Subcutaneous abdominal adipose tissue (tissue), 5 donors: ENCODE measurements around the gene PLA2G4F.

ENCODE experiments used
- H3K27ac ChIP-seq: one replicate; pipeline ENCODE4 v1.7.0; 2013; ENCODE audit warnings: low read depth, mild to moderate bottlenecking, inconsistent platforms, low read length, moderate library complexity
- H3K27me3 ChIP-seq, 5 donors: one replicate each; pipeline ENCODE4 v1.7.0; 2013; ENCODE audit warnings: low read length in 5 of 5, inconsistent platforms in 1 of 5; ENCODE audit not compliant: control insufficient read depth in 5 of 5, insufficient read depth in 4 of 5
- H3K36me3 ChIP-seq, 5 donors: one replicate each; pipeline ENCODE4 v1.7.0; 2013; ENCODE audit warnings: low read length in 5 of 5; ENCODE audit not compliant: control insufficient read depth in 5 of 5, insufficient read depth in 5 of 5
- H3K4me1 ChIP-seq, 5 donors: one replicate each; pipeline ENCODE4 v1.7.0; 2013; ENCODE audit warnings: low read length in 5 of 5, mild to moderate bottlenecking in 3 of 5, moderate library complexity in 1 of 5; ENCODE audit not compliant: control insufficient read depth in 5 of 5, insufficient read depth in 5 of 5
- H3K4me3 ChIP-seq, 5 donors: one replicate each; pipeline ENCODE4 v1.7.0; 2013; ENCODE audit warnings: low read length in 5 of 5, low read depth in 1 of 5
- H3K9ac ChIP-seq, 5 donors: one replicate each; pipeline ENCODE4 v1.7.0; 2013; ENCODE audit warnings: low read length in 5 of 5, mild to moderate bottlenecking in 4 of 5, moderate library complexity in 3 of 5
- H3K9me3 ChIP-seq, 5 donors: one replicate each; pipeline ENCODE4 v1.7.0; 2013; ENCODE audit warnings: low read length in 5 of 5; ENCODE audit not compliant: control insufficient read depth in 5 of 5
- donor health status: healthy.
- donor health status: healthy.
- donor health status: healthy.
- donor health status: healthy.
- donor health status: healthy.

PLA2G4F gene

GRCh38 chr15:42134617-42135245 lies 21.7 kb downstream of the PLA2G4F start:
- Histone ChIP-seq H3K36me3 (no peaks in the 10 kb centered on the region), H3K9ac (no peak overlapping the region), H3K27ac (no peak overlapping the region), H3K4me3 (no peak overlapping the region), H3K4me1 (no peaks in the 10 kb centered on the region), H3K9me3 (peaks cover 0 to 3% (median 0%) of the 10 kb centered on the region in 5 donors), H3K27me3 (peaks cover 4 to 16% (median 6%) of the 10 kb centered on the region in 5 donors)

GRCh38 chr15:42133886-42134502 lies 22.4 kb downstream of the PLA2G4F start:
- Histone ChIP-seq H3K27me3 (peaks cover 4 to 16% (median 6%) of the 10 kb centered on the region in 5 donors), H3K36me3 (no peaks in the 10 kb centered on the region)

GRCh38 chr15:42133356-42133755 lies 23.1 kb downstream of the PLA2G4F start:
- H3K9ac ChIP-seq, result no peak overlapping the region
- H3K27ac ChIP-seq, result no peak overlapping the region
- H3K4me1 ChIP-seq, result no peaks in the 10 kb centered on the region
- H3K27me3 ChIP-seq, result peaks cover 4 to 16% (median 6%) of the 10 kb centered on the region in 5 donors
- no peaks in the 10 kb centered on the region for H3K36me3 ChIP-seq
- H3K4me3 ChIP-seq, result no peak overlapping the region
- no peaks in the 10 kb centered on the region for H3K9me3 ChIP-seq

More at GRCh38 chr15:42133886-42134502, 22.4 kb downstream of the PLA2G4F start:
- peaks cover 0 to under 1% (median 0%) of the 10 kb centered on the region in 5 donors for H3K9me3 ChIP-seq
- H3K4me1 ChIP-seq, result no peaks in the 10 kb centered on the region
- no peak overlapping the region for H3K4me3 ChIP-seq
- no peak overlapping the region for H3K27ac ChIP-seq
- no peak overlapping the region for H3K9ac ChIP-seq

GRCh38 chr15:42131826-42132806 lies 24.3 kb downstream of the PLA2G4F start:
- no peaks in the 10 kb centered on the region for H3K9me3 ChIP-seq
- H3K4me3 ChIP-seq, result no peak overlapping the region
- no peak overlapping the region for H3K27ac ChIP-seq
- H3K36me3 ChIP-seq, result no peaks in the 10 kb centered on the region
- no peaks in the 10 kb centered on the region for H3K4me1 ChIP-seq
- H3K27me3 ChIP-seq, result peaks cover 4 to 16% (median 6%) of the 10 kb centered on the region in 5 donors
- H3K9ac ChIP-seq, result no peak overlapping the region

GRCh38 chr15:42131006-42131405 lies 25.4 kb downstream of the PLA2G4F start:
- Histone ChIP-seq H3K9ac (no peak overlapping the region), H3K4me1 (no peaks in the 10 kb centered on the region), H3K27ac (no peak overlapping the region), H3K9me3 (no peaks in the 10 kb centered on the region), H3K27me3 (peaks cover 4 to 16% (median 6%) of the 10 kb centered on the region in 5 donors), H3K4me3 (no peak overlapping the region), H3K36me3 (no peaks in the 10 kb centered on the region)

DNA sequence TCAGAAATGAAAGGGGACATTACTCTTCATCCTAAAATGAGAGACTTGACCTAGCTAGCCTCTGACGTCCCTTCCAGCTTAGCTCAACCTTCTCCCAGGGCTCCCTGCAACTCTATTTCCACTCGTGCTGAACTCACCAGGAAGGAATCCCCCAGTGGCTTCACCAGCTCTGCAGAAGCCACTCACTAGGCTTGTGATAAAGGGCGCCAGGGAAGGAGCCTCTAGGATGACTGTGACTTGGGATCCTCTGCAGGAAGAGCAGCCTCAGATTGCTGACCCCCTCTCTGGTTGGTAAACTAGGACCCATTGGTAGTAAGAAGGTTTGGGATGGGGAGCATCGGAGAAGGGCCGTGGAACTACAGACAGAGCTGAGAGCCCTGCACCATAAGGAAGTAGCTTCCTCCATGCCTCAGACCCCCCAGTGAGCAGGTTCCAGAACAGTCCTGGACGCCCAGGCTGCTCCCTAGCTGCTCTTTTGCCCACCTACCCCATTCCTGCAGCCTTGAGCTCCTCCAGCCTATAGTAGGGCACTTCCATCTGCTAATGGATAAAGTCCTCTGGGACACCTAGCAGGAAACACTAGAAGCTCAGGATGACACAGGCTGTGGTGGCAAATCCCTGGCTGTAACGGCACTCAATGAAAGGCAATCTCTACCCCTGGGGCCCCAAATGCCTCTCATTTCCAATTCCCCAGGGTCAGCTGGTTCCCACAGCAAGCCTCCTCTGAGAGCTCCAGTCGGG lies 26.0 kb downstream of the PLA2G4F start:
- no peak overlapping the region for H3K4me3 ChIP-seq
- no peaks in the 10 kb centered on the region for H3K4me1 ChIP-seq
- peaks cover 4 to 16% (median 6%) of the 10 kb centered on the region in 5 donors for H3K27me3 ChIP-seq
- no peaks in the 10 kb centered on the region for H3K36me3 ChIP-seq
- no peak overlapping the region for H3K27ac ChIP-seq
- H3K9me3 ChIP-seq, result no peaks in the 10 kb centered on the region
- H3K9ac ChIP-seq, result no peak overlapping the region

- H3K4me1 ChIP-seq, result no peaks in the 10 kb centered on the region
- no peaks in the 10 kb centered on the region for H3K9me3 ChIP-seq
- H3K27me3 ChIP-seq, result peaks cover 4 to 16% (median 6%) of the 10 kb centered on the region in 5 donors
- H3K27ac ChIP-seq, result no peak overlapping the region
- no peak overlapping the region for H3K9ac ChIP-seq
- H3K4me3 ChIP-seq, result no peak overlapping the region
- no peaks in the 10 kb centered on the region for H3K36me3 ChIP-seq
These were observed 27.1 kb downstream of the PLA2G4F start for GRCh38 chr15:42129364-42129763.

DNA sequence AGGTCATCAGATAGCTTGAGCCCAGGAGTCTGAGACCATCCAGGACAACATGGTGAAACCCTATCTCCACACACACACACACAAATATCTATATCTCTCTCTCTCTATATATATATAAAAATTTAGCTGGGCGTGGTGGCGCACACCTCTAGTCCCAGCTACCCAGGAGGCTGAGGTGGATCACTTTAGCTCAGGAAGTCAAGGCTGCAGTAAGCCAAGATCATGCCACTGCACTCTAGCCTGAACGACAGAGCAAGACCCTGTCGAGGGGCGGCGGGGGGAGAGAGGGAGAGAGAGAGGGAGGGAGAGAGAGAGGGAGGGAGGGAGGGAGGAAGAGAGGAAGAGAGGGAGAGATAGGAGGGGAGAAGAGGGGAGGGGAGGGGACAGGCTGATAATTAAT lies 28.0 kb downstream of the PLA2G4F start:
- Histone ChIP-seq H3K36me3 (no peaks in the 10 kb centered on the region), H3K4me1 (no peaks in the 10 kb centered on the region), H3K9ac (no peak overlapping the region), H3K27ac (no peak overlapping the region), H3K4me3 (no peak overlapping the region), H3K9me3 (no peaks in the 10 kb centered on the region), H3K27me3 (peaks cover 4 to 16% (median 6%) of the 10 kb centered on the region in 5 donors)

DNA sequence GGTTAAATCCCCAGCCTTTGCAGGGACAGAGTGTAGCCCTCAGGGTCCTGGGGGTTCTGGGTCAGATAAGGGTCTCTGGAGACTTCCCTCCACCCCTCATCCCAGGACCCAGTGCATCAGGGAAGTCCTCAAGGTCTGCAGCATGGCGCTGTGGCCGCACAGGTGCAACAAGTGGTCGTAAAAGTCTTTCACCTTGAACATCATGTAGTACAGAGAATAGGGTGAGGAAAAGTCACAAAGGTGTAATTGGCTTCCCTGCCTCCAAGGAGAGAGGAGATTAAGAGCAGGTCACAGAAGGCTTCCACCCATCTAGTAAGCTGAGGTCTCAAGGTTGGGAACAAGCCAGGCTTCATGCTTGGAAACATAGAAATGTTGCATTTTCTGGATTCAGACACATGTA lies 32.9 kb downstream of the PLA2G4F start:
- H3K27me3 ChIP-seq, result peaks cover 0 to 5% (median 0%) of the 10 kb centered on the region in 5 donors
- H3K4me3 ChIP-seq, result no peak overlapping the region
- peaks cover 0 to 5% (median 3%) of the 10 kb centered on the region in 5 donors for H3K4me1 ChIP-seq
- no peak overlapping the region for H3K9ac ChIP-seq
- H3K36me3 ChIP-seq, result no peaks in the 10 kb centered on the region
- no peak overlapping the region for H3K27ac ChIP-seq
- no peaks in the 10 kb centered on the region for H3K9me3 ChIP-seq
